ENCODE measurements around the gene EFNA3.

The EFNA3 gene

GRCh38 chr1:155121249-155121648, 42.6 kb downstream of the EFNA3 start:
- H3K27me3 Mint-ChIP-seq: no peaks in the 10 kb centered on the region

GRCh38 chr1:155122308-155122707, 43.7 kb downstream of the EFNA3 start:
- H3K4me1 Mint-ChIP-seq (ENCODE audit: low read depth): peaks cover 8% of the 10 kb centered on the region
- H3K4me3 Mint-ChIP-seq: no peak overlapping the region
- H3K36me3 Mint-ChIP-seq: no peaks in the 10 kb centered on the region
- H3K27ac Mint-ChIP-seq: no peak overlapping the region
- no peaks in the 10 kb centered on the region for H3K27me3 Mint-ChIP-seq
- no peaks in the 10 kb centered on the region for H3K9me3 Mint-ChIP-seq (ENCODE audit: low read depth)

More at GRCh38 chr1:155121249-155121648, 42.6 kb downstream of the EFNA3 start:
- H3K4me1 Mint-ChIP-seq (ENCODE audit: low read depth): peaks cover 2% of the 10 kb centered on the region
- no peaks in the 10 kb centered on the region for H3K9me3 Mint-ChIP-seq (ENCODE audit: low read depth)
- H3K36me3 Mint-ChIP-seq: no peaks in the 10 kb centered on the region
- no peak overlapping the region for H3K27ac Mint-ChIP-seq
- no peak overlapping the region for H3K4me3 Mint-ChIP-seq

GRCh38 chr1:155123801-155124200, 45.2 kb downstream of the EFNA3 start:
- Mint-ChIP-seq H3K27me3 (no peaks in the 10 kb centered on the region), H3K27ac (no peak overlapping the region), H3K36me3 (no peaks in the 10 kb centered on the region), H3K4me3 (no peak overlapping the region), H3K4me1 (ENCODE audit: low read depth) (peaks cover 18% of the 10 kb centered on the region), H3K9me3 (ENCODE audit: low read depth) (no peaks in the 10 kb centered on the region)

GRCh38 chr1:155124503-155125463, 46.1 kb downstream of the EFNA3 start:
- no peaks in the 10 kb centered on the region for H3K36me3 Mint-ChIP-seq
- H3K27me3 Mint-ChIP-seq: no peaks in the 10 kb centered on the region
- H3K4me1 Mint-ChIP-seq (ENCODE audit: low read depth): peaks cover 27% of the 10 kb centered on the region
- no peak overlapping the region for H3K27ac Mint-ChIP-seq
- H3K4me3 Mint-ChIP-seq: no peak overlapping the region
- H3K9me3 Mint-ChIP-seq (ENCODE audit: low read depth): no peaks in the 10 kb centered on the region

- H3K27me3 Mint-ChIP-seq: no peaks in the 10 kb centered on the region
- H3K4me3 Mint-ChIP-seq: peak overlapping the region; percentile 51
- no peaks in the 10 kb centered on the region for H3K36me3 Mint-ChIP-seq
- peaks cover 31% of the 10 kb centered on the region for H3K4me1 Mint-ChIP-seq (ENCODE audit: low read depth)
- H3K9me3 Mint-ChIP-seq (ENCODE audit: low read depth): no peaks in the 10 kb centered on the region
- no peak overlapping the region for H3K27ac Mint-ChIP-seq
Measured at GRCh38 chr1:155125511-155125945, 46.9 kb downstream of the EFNA3 start.

GRCh38 chr1:155125946-155126555, 47.4 kb downstream of the EFNA3 start:
- H3K4me3 Mint-ChIP-seq: peak overlapping the region; percentile 51
- H3K9me3 Mint-ChIP-seq (ENCODE audit: low read depth): no peaks in the 10 kb centered on the region
- H3K4me1 Mint-ChIP-seq (ENCODE audit: low read depth): peaks cover 33% of the 10 kb centered on the region
- H3K36me3 Mint-ChIP-seq: no peaks in the 10 kb centered on the region
- no peaks in the 10 kb centered on the region for H3K27me3 Mint-ChIP-seq
- H3K27ac Mint-ChIP-seq: no peak overlapping the region

- Mint-ChIP-seq H3K36me3 (no peaks in the 10 kb centered on the region), H3K9me3 (ENCODE audit: low read depth) (no peaks in the 10 kb centered on the region), H3K27ac (peak overlapping the region; percentile 0), H3K27me3 (no peaks in the 10 kb centered on the region), H3K4me3 (peak overlapping the region; percentile 90), H3K4me1 (ENCODE audit: low read depth) (peaks cover 33% of the 10 kb centered on the region)
Measured at GRCh38 chr1:155126556-155127104, 48.0 kb downstream of the EFNA3 start.

DNA sequence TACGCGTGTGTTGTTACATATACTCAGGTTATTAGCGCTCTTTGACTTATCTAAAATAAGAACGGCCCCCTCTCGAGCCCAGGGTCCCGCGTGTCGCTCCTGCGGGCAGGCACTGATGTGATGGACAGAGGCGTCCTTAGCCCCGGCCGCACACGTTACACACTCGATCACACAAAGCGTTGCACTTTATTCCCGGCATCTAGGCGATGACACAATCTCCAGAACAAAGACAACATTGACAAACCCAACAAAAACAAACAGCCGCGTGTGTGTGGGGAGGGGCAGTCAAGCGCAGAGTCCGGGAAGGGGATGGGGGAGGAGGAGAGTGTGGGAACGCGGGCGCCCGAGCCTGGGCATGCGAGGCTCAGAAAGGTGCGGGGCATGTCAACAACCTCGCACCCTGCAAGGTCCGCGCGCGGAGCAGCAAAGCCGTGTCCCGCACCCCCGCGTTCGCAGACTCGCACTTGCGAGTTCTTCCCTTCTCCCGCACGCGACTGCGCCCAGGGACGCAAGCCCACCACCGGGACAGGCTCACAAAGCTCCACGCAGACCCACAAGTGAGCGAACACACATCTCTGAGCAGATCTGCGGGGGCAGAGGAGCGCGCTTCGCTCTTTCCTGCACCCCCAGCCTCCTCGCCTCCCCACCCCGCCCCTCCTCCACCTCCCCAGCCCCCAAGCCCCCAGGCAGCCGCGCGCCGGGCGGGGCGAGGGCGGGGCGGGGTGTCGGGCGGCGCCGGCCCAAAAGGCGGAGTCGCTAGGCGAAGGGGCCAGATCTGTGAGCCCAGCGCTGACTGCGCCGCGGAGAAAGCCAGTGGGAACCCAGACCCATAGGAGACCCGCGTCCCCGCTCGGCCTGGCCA, 48.7 kb downstream of the EFNA3 start, which contains the start of gene EFNA1:
EFNA1 (plus strand) TSS at position 772 of the 862 bp plus-strand sequence. CDS start 102 bp downstream, outside the sequence.
- Mint-ChIP-seq H3K4me1 (ENCODE audit: low read depth) (peaks cover 33% of the 10 kb centered on the region), H3K36me3 (no peaks in the 10 kb centered on the region), H3K27me3 (no peaks in the 10 kb centered on the region), H3K4me3 (peak within 1 kb of the TSS; percentile 90), H3K27ac (peak within 1 kb of the TSS; percentile 58), H3K9me3 (ENCODE audit: low read depth) (no peaks in the 10 kb centered on the region)

GRCh38 chr1:155127967-155128754, 49.5 kb downstream of the EFNA3 start:
- H3K9me3 Mint-ChIP-seq (ENCODE audit: low read depth): no peaks in the 10 kb centered on the region
- H3K4me1 Mint-ChIP-seq (ENCODE audit: low read depth): peaks cover 33% of the 10 kb centered on the region
- no peaks in the 10 kb centered on the region for H3K36me3 Mint-ChIP-seq
- peak overlapping the region; percentile 58 for H3K27ac Mint-ChIP-seq
- H3K27me3 Mint-ChIP-seq: no peaks in the 10 kb centered on the region
- H3K4me3 Mint-ChIP-seq: peak overlapping the region; percentile 81

DNA sequence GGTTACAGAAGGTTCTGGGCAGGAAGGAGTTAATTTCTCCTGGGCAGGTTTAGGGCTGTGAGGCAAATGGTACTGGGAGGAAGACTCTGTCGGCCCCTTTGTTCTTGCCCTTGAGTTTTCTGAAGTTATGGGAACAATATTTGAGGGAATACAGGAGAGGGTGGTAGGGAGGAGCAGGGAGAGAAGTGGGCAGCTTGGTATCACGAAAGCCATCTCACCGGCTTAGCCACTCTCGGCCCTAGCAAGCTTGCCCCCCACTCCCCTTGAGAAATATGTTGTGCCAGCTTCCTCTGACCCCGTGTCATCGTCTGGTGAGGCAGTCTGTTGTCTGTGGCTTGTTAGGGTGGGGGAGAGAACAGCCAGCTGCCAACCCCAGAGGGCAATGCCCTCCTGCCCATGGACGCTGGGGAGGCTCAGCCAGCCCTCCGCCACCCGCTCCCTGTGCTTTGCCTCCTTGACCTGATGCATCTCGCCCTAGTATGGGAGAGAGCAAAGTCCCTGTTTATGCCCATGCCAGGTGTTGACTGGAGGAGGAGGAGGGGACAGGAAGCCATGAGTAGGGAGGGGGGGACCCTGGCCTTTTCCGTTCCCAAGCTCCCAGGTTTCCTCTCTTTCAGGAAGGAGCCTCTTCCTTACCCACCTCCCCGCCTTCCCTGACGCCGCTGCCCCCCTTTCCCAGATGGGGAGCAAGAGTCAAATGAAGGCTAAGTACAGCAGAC, 50.3 kb downstream of the EFNA3 start:
- Mint-ChIP-seq H3K27ac (peak overlapping the region; percentile 58), H3K9me3 (ENCODE audit: low read depth) (no peaks in the 10 kb centered on the region), H3K4me3 (peak overlapping the region; percentile 81), H3K27me3 (no peaks in the 10 kb centered on the region), H3K36me3 (no peaks in the 10 kb centered on the region), H3K4me1 (ENCODE audit: low read depth) (peaks cover 33% of the 10 kb centered on the region)

- peak overlapping the region; percentile 62 for H3K27ac Mint-ChIP-seq
- H3K36me3 Mint-ChIP-seq: no peaks in the 10 kb centered on the region
- no peaks in the 10 kb centered on the region for H3K9me3 Mint-ChIP-seq (ENCODE audit: low read depth)
- H3K4me1 Mint-ChIP-seq (ENCODE audit: low read depth): peaks cover 46% of the 10 kb centered on the region
- no peaks in the 10 kb centered on the region for H3K27me3 Mint-ChIP-seq
- peak overlapping the region; percentile 60 for H3K4me3 Mint-ChIP-seq
Measured at GRCh38 chr1:155130272-155131006, 51.8 kb downstream of the EFNA3 start.

DNA sequence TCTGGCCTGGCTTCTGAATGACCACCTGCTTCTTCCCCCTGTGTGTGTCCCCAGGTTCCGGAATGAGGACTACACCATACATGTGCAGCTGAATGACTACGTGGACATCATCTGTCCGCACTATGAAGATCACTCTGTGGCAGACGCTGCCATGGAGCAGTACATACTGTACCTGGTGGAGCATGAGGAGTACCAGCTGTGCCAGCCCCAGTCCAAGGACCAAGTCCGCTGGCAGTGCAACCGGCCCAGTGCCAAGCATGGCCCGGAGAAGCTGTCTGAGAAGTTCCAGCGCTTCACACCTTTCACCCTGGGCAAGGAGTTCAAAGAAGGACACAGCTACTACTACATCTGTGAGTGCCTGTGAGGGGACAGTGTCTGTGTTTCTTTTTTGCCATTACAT, 52.6 kb downstream of the EFNA3 start:
- no peaks in the 10 kb centered on the region for H3K9me3 Mint-ChIP-seq (ENCODE audit: low read depth)
- peaks cover 45% of the 10 kb centered on the region for H3K4me1 Mint-ChIP-seq (ENCODE audit: low read depth)
- H3K4me3 Mint-ChIP-seq: no peak overlapping the region
- H3K27me3 Mint-ChIP-seq: no peaks in the 10 kb centered on the region
- no peaks in the 10 kb centered on the region for H3K36me3 Mint-ChIP-seq
- H3K27ac Mint-ChIP-seq: no peak overlapping the region

- H3K4me1 Mint-ChIP-seq (ENCODE audit: low read depth): peaks cover 45% of the 10 kb centered on the region
- H3K27ac Mint-ChIP-seq: no peak overlapping the region
- no peaks in the 10 kb centered on the region for H3K9me3 Mint-ChIP-seq (ENCODE audit: low read depth)
- H3K27me3 Mint-ChIP-seq: no peaks in the 10 kb centered on the region
- no peaks in the 10 kb centered on the region for H3K36me3 Mint-ChIP-seq
- H3K4me3 Mint-ChIP-seq: no peak overlapping the region
Measured at GRCh38 chr1:155131856-155132255, 53.2 kb downstream of the EFNA3 start.

Measured in activated naive CD8-positive, alpha-beta T cell (primary cell).